ENCODE measurements around the gene PLXDC2.
A peak's percentile ranks its signal among the peaks of the same experiment; 100 is the strongest.

The PLXDC2 gene

GRCh38 chr10:19921300-19922140 is 105.3 kb downstream of the PLXDC2 start:
- TF ChIP-seq CTCF (IDR thresholded peaks at IDR 0.05; ENCODE audit: insufficient read depth, low read depth, low read length, missing control alignments): no peak

GRCh38 chr10:19922236-19922963 is 106.2 kb downstream of the PLXDC2 start:
- no peak overlapping the region for H3K4me3 ChIP-seq (ENCODE audit: low read length)
- no peak for TF ChIP-seq CTCF (IDR thresholded peaks at IDR 0.05; ENCODE audit: insufficient read depth, low read depth, low read length, missing control alignments)
- peak; percentile 82 for DNase-seq (ENCODE audit: low read depth)

More at GRCh38 chr10:19921300-19922140, 105.3 kb downstream of the PLXDC2 start:
- no peak overlapping the region for H3K4me3 ChIP-seq (ENCODE audit: low read length)
- DNase-seq (ENCODE audit: low read depth): peak; percentile 69

- no peak overlapping the region for H3K4me3 ChIP-seq (ENCODE audit: low read length)
- DNase-seq (ENCODE audit: low read depth): no peak
- no peak for TF ChIP-seq CTCF (IDR thresholded peaks at IDR 0.05; ENCODE audit: insufficient read depth, low read depth, low read length, missing control alignments)
Observed at GRCh38 chr10:19925064-19925463, 108.8 kb downstream of the PLXDC2 start.

- no peak for TF ChIP-seq CTCF (IDR thresholded peaks at IDR 0.05; ENCODE audit: insufficient read depth, low read depth, low read length, missing control alignments)
- no peak for DNase-seq (ENCODE audit: low read depth)
- no peak overlapping the region for H3K4me3 ChIP-seq (ENCODE audit: low read length)
Observed at GRCh38 chr10:19928936-19929335, 112.7 kb downstream of the PLXDC2 start.

GRCh38 chr10:19929506-19930140 is 113.4 kb downstream of the PLXDC2 start:
- no peak for TF ChIP-seq CTCF (IDR thresholded peaks at IDR 0.05; ENCODE audit: insufficient read depth, low read depth, low read length, missing control alignments)
- peak; percentile 76 for DNase-seq (ENCODE audit: low read depth)
- H3K4me3 ChIP-seq (ENCODE audit: low read length): no peak overlapping the region

- DNase-seq (ENCODE audit: low read depth): peak; percentile 94
- TF ChIP-seq CTCF (IDR thresholded peaks at IDR 0.05; ENCODE audit: insufficient read depth, low read depth, low read length, missing control alignments): no peak
- no peak overlapping the region for H3K4me3 ChIP-seq (ENCODE audit: low read length)
Observed at GRCh38 chr10:19930936-19931893, 115.0 kb downstream of the PLXDC2 start.

Measured in epithelial cell of esophagus (primary cell).